ENCODE measurements around the gene TRAPPC11. TPM values are rescaled to one million over a fixed set of nuclear protein-coding genes. Genes with fewer than 3 reads are reported as not detected.

The TRAPPC11 gene
- total RNA-seq, 1 donor from 2014 or later: 38.2 TPM

DNA sequence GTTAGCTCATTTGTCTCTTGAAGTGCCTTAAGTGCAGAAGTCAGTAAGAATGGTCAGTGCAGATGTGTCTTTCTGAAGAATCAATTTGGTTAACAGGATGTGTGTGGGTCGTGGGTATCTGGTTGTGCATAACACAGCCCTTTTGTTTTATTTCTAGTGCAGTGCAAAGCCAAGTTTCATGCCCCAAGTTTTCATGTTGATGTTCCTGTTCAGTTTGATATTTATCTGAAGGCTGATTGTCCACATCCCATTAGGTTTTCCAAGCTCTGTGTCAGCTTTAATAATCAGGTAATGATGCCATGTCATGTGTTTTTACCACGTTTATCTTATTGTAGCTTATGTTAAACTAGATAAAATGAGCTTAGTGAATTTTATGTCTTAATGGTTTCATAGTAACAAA is 27.4 kb downstream of the TRAPPC11 start:
- Mint-ChIP-seq H3K36me3 (ENCODE audit: low read depth) (peaks cover 12% of the 10 kb centered on the region), H3K4me1 (peaks cover 17% of the 10 kb centered on the region), H3K27ac (ENCODE audit: unreplicated experiment) (no peak overlapping the region), H3K27me3 (ENCODE audit: low read depth) (no peaks in the 10 kb centered on the region), H3K4me3 (no peak overlapping the region), H3K9me3 (no peaks in the 10 kb centered on the region)
- no peak for TF ChIP-seq CTCF (conservative IDR thresholded peaks at IDR 0.05)
- DNase-seq (ENCODE audit: low read depth, low spot score): no peak

GRCh38 chr4:183688216-183688615 is 29.1 kb downstream of the TRAPPC11 start:
- DNase-seq (ENCODE audit: low read depth, low spot score): no peak
- Mint-ChIP-seq H3K9me3 (no peaks in the 10 kb centered on the region), H3K4me3 (no peak overlapping the region), H3K4me1 (peaks cover 17% of the 10 kb centered on the region), H3K27ac (ENCODE audit: unreplicated experiment) (no peak overlapping the region), H3K27me3 (ENCODE audit: low read depth) (no peaks in the 10 kb centered on the region), H3K36me3 (ENCODE audit: low read depth) (peaks cover 16% of the 10 kb centered on the region)
- TF ChIP-seq CTCF (conservative IDR thresholded peaks at IDR 0.05): no peak

DNA sequence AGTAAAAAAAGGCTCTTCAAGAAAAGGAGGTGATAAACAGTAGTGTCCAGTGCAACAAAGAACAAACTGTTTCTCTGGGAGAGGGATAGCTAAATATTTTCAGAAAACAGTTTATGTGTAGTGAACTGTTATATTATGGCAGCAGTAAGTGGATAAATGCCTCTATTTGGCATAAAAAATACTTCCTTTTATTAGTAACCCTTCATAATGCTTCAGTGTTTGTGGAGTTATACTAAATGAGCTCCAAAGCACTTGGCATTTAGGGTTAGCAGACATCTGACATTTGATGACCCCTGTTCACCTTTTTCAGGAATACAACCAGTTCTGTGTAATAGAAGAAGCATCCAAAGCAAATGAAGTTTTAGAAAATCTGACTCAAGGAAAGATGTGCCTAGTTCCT is 31.9 kb downstream of the TRAPPC11 start:
- H3K9me3 Mint-ChIP-seq: no peaks in the 10 kb centered on the region
- peaks cover 20% of the 10 kb centered on the region for H3K36me3 Mint-ChIP-seq (ENCODE audit: low read depth)
- no peaks in the 10 kb centered on the region for H3K27me3 Mint-ChIP-seq (ENCODE audit: low read depth)
- no peak overlapping the region for H3K27ac Mint-ChIP-seq (ENCODE audit: unreplicated experiment)
- no peak overlapping the region for H3K4me3 Mint-ChIP-seq
- peaks cover 17% of the 10 kb centered on the region for H3K4me1 Mint-ChIP-seq
- no peak for DNase-seq (ENCODE audit: low read depth, low spot score)
- no peak for TF ChIP-seq CTCF (conservative IDR thresholded peaks at IDR 0.05)

- Mint-ChIP-seq H3K27me3 (ENCODE audit: low read depth) (no peaks in the 10 kb centered on the region), H3K4me1 (peaks cover 12% of the 10 kb centered on the region), H3K4me3 (no peak overlapping the region), H3K27ac (ENCODE audit: unreplicated experiment) (no peak overlapping the region), H3K9me3 (no peaks in the 10 kb centered on the region), H3K36me3 (ENCODE audit: low read depth) (peaks cover 20% of the 10 kb centered on the region)
- no peak for DNase-seq (ENCODE audit: low read depth, low spot score)
- no peak for TF ChIP-seq CTCF (conservative IDR thresholded peaks at IDR 0.05)
Observed at GRCh38 chr4:183691897-183692296, 32.8 kb downstream of the TRAPPC11 start.

GRCh38 chr4:183698909-183699308 is 39.8 kb downstream of the TRAPPC11 start:
- Mint-ChIP-seq H3K27me3 (ENCODE audit: low read depth) (no peaks in the 10 kb centered on the region), H3K36me3 (ENCODE audit: low read depth) (peaks cover 37% of the 10 kb centered on the region), H3K9me3 (no peaks in the 10 kb centered on the region), H3K4me3 (no peak overlapping the region), H3K27ac (ENCODE audit: unreplicated experiment) (no peak overlapping the region), H3K4me1 (no peaks in the 10 kb centered on the region)
- no peak for DNase-seq (ENCODE audit: low read depth, low spot score)
- no peak for TF ChIP-seq CTCF (conservative IDR thresholded peaks at IDR 0.05)

DNA sequence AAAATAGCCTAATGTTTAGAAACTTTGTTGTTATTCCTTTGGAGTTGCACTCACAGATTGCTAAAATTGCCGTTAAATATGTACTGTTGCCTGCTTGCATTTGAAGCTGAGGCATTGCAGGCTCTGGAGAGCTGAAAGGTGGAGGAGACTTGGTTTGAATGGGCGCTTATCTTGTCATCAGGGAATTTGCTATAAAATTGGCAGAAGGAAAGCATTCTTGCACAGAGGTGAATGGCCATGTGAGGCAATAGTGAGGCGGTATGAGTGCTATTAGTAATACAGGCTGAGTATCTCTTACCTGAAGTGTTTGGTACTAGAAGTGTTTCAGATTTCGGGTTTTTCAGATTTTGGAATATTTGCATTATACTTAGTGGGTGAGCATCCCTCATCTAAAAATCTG is 41.3 kb downstream of the TRAPPC11 start:
- H3K9me3 Mint-ChIP-seq: no peaks in the 10 kb centered on the region

More for the DNA sequence above, 41.3 kb downstream of the TRAPPC11 start:
- H3K27ac Mint-ChIP-seq (ENCODE audit: unreplicated experiment): no peak overlapping the region
- no peak for TF ChIP-seq CTCF (conservative IDR thresholded peaks at IDR 0.05)
- H3K36me3 Mint-ChIP-seq (ENCODE audit: low read depth): peaks cover 39% of the 10 kb centered on the region
- no peaks in the 10 kb centered on the region for H3K27me3 Mint-ChIP-seq (ENCODE audit: low read depth)
- H3K4me1 Mint-ChIP-seq: no peaks in the 10 kb centered on the region
- no peak for DNase-seq (ENCODE audit: low read depth, low spot score)
- no peak overlapping the region for H3K4me3 Mint-ChIP-seq
